ENCODE results near the gene UMODL1.

DNA sequence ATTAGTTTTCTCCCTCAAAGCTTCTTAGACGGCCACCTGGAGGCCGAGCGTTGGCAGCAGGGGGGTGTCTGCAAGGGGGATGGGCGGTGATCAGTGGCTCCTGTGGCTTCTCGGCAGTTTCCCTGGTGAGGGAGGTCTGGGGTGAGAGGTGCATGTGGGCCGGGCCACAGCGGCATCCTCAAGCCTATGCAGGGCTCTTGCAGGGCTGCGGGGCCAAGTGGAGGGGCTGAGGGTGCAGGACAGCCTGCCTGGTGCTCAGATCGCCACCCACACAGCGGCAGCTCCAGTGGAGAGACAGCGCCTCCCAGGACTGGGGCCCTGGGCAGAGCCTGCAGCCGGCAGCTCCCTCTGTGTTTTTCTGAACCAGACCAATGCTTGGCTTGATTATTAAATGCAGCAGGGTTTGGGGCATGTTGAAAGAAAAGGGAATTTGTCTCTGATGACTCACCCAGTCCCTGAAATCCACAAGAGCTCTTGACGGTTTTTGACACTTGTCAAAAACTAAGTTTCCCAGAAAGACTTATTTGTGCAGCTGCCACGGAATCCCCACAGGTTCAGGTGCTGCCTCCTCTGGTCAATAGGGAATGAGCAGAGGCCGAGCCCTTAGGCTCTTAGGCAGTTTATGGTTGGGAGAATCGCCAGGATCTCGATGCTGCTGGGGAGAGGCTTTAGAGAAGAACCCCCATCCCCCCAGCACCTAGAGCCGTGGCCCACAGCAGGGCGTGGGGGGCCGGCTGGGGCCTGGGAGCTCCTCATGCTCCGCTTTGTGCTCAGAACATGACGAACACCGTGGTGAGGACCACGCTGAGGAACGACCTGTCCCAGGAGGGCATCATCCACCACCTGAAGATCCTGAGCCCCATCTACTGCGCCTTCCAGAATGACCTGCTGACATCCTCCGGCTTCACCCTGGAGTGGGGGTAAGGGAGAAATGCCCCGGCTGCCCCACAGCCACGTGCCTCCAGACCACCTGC lies 54.7 kb downstream of the UMODL1 start:
- TF ChIP-seq CHD2 (IDR thresholded peaks at IDR 0.05; ENCODE audit: low read depth, low read length), result no peak
- TF ChIP-seq HMG20B (CRISPR knock-in tag; conservative IDR thresholded peaks at IDR 0.05), result no peak
- no peak for TF ChIP-seq NFYB (CRISPR knock-in tag; IDR thresholded peaks at IDR 0.05)
- no peak for TF ChIP-seq NR2F6 (IDR thresholded peaks at IDR 0.05)
- no peak for TF ChIP-seq NR2F6 (CRISPR knock-in tag; IDR thresholded peaks at IDR 0.05)
- no peak for TF ChIP-seq ZNF274 (CRISPR knock-in tag; IDR thresholded peaks at IDR 0.05)
- no peak for TF ChIP-seq POLR2AphosphoS2 (IDR thresholded peaks at IDR 0.05; ENCODE audit: low read depth, low read length)
- TF ChIP-seq SNAI1 (CRISPR knock-in tag; IDR thresholded peaks at IDR 0.05; ENCODE audit: borderline replicate concordance), result no peak
- no peak for TF ChIP-seq STAT5B (CRISPR knock-in tag; IDR thresholded peaks at IDR 0.05)
- no peak for TF ChIP-seq TAF1 (CRISPR knock-in tag; IDR thresholded peaks at IDR 0.05)
- TF ChIP-seq, protein P1, sequence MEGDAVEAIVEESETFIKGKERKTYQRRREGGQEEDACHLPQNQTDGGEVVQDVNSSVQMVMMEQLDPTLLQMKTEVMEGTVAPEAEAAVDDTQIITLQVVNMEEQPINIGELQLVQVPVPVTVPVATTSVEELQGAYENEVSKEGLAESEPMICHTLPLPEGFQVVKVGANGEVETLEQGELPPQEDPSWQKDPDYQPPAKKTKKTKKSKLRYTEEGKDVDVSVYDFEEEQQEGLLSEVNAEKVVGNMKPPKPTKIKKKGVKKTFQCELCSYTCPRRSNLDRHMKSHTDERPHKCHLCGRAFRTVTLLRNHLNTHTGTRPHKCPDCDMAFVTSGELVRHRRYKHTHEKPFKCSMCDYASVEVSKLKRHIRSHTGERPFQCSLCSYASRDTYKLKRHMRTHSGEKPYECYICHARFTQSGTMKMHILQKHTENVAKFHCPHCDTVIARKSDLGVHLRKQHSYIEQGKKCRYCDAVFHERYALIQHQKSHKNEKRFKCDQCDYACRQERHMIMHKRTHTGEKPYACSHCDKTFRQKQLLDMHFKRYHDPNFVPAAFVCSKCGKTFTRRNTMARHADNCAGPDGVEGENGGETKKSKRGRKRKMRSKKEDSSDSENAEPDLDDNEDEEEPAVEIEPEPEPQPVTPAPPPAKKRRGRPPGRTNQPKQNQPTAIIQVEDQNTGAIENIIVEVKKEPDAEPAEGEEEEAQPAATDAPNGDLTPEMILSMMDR (CRISPR knock-in tag; IDR thresholded peaks at IDR 0.05), result no peak; the same call in none of the 2 replicates
- TF ChIP-seq, protein P2, sequence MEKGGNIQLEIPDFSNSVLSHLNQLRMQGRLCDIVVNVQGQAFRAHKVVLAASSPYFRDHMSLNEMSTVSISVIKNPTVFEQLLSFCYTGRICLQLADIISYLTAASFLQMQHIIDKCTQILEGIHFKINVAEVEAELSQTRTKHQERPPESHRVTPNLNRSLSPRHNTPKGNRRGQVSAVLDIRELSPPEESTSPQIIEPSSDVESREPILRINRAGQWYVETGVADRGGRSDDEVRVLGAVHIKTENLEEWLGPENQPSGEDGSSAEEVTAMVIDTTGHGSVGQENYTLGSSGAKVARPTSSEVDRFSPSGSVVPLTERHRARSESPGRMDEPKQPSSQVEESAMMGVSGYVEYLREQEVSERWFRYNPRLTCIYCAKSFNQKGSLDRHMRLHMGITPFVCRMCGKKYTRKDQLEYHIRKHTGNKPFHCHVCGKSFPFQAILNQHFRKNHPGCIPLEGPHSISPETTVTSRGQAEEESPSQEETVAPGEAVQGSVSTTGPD (CRISPR knock-in tag; IDR thresholded peaks at IDR 0.05), result no peak
- TF ChIP-seq, protein P3, sequence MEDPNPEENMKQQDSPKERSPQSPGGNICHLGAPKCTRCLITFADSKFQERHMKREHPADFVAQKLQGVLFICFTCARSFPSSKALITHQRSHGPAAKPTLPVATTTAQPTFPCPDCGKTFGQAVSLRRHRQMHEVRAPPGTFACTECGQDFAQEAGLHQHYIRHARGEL (CRISPR knock-in tag; IDR thresholded peaks at IDR 0.05), result no peak
- no peak for TF ChIP-seq MXI1 (IDR thresholded peaks at IDR 0.05; ENCODE audit: borderline replicate concordance, low read depth, low read length)
- TF ChIP-seq ZNF224 (CRISPR knock-in tag; IDR thresholded peaks at IDR 0.05), result no peak
